ENCODE data around the gene RGL2. TPM values are rescaled to one million over a fixed set of nuclear protein-coding genes. Genes with fewer than 3 reads are reported as not detected.

The RGL2 gene
- total RNA-seq, 4 donors from 2014 or later, result 34.4 to 118 (median 36.0) TPM

DNA sequence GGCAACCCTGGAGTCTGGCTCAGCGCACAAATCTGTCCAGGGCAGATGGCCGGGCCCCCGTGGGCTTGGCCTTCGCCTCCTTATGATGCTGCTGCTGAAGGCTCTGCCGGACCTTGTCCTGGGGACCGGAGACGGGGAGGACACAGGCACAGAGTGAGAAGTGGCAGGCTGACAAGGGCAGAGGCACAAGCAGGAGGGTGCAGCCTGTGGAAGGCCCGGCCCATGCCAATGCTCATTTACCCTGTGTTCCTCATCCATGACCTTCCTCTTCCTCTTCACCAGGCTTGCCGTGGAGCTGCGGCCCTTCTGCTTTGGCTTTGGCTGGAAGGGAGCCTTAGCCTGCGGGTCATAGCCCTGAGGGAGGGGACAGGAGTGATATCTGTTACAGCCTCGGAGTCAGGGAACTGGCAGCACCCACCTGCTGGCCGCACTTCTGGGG, 19.5 kb downstream of the RGL2 start:
- Histone ChIP-seq H3K9me3 (no peaks in the 10 kb centered on the region), H3K27me3 (no peaks in the 10 kb centered on the region), H3K4me3 (no peak overlapping the region), H3K36me3 (no peaks in the 10 kb centered on the region), H3K27ac (no peak overlapping the region), H3K4me1 (peaks cover 0 to 5% of the 10 kb centered on the region in 2 donors)
- DNase-seq, result no peak
- TF ChIP-seq POLR2A (IDR thresholded peaks at IDR 0.05), result no peak
- TF ChIP-seq, protein P1, sequence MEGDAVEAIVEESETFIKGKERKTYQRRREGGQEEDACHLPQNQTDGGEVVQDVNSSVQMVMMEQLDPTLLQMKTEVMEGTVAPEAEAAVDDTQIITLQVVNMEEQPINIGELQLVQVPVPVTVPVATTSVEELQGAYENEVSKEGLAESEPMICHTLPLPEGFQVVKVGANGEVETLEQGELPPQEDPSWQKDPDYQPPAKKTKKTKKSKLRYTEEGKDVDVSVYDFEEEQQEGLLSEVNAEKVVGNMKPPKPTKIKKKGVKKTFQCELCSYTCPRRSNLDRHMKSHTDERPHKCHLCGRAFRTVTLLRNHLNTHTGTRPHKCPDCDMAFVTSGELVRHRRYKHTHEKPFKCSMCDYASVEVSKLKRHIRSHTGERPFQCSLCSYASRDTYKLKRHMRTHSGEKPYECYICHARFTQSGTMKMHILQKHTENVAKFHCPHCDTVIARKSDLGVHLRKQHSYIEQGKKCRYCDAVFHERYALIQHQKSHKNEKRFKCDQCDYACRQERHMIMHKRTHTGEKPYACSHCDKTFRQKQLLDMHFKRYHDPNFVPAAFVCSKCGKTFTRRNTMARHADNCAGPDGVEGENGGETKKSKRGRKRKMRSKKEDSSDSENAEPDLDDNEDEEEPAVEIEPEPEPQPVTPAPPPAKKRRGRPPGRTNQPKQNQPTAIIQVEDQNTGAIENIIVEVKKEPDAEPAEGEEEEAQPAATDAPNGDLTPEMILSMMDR (IDR thresholded peaks at IDR 0.05), result no peak
- intact Hi-C loops (cut with DNase I; ENCODE audit: low total_unique reads), result no loop called here

DNA sequence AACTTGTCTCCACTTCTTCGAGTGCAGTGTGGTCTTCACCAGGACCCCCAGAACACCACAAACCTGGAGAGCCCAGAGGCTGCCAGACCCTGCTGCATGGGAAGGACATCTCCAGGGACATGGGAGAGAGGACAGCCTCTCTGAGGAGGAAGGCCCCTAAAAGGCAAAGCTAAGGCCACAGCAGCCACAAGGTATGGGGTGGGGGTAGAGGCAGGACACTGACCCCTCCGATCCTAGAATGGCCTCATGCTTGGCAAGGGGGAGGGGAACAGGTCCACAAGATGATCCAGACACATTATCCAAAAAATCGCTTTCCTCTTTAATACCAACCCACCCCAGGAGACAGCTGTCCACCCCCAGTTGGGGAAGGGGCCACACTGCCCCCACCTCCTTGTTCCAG, 19.9 kb downstream of the RGL2 start:
- Histone ChIP-seq H3K27ac (no peak overlapping the region), H3K9me3 (no peaks in the 10 kb centered on the region), H3K36me3 (no peaks in the 10 kb centered on the region), H3K4me1 (peaks cover 0 to 5% of the 10 kb centered on the region in 2 donors), H3K27me3 (no peaks in the 10 kb centered on the region), H3K4me3 (no peak overlapping the region)
- intact Hi-C loops (cut with DNase I; ENCODE audit: low total_unique reads), result no loop called here
- no peak for DNase-seq
- TF ChIP-seq, protein P1 (IDR thresholded peaks at IDR 0.05), result no peak
- no peak for TF ChIP-seq POLR2A (IDR thresholded peaks at IDR 0.05)

- Histone ChIP-seq H3K9me3 (no peaks in the 10 kb centered on the region), H3K27ac (no peak overlapping the region), H3K36me3 (no peaks in the 10 kb centered on the region), H3K4me3 (no peak overlapping the region), H3K27me3 (no peaks in the 10 kb centered on the region), H3K4me1 (peaks cover 0 to 5% of the 10 kb centered on the region in 2 donors)
- DNase-seq, result no peak
- intact Hi-C loops (cut with DNase I; ENCODE audit: low total_unique reads), result no loop called here
- TF ChIP-seq, protein P1 (IDR thresholded peaks at IDR 0.05), result no peak
- TF ChIP-seq POLR2A (IDR thresholded peaks at IDR 0.05), result no peak
Measured at GRCh38 chr6:33278392-33278741, 20.4 kb downstream of the RGL2 start.

DNA sequence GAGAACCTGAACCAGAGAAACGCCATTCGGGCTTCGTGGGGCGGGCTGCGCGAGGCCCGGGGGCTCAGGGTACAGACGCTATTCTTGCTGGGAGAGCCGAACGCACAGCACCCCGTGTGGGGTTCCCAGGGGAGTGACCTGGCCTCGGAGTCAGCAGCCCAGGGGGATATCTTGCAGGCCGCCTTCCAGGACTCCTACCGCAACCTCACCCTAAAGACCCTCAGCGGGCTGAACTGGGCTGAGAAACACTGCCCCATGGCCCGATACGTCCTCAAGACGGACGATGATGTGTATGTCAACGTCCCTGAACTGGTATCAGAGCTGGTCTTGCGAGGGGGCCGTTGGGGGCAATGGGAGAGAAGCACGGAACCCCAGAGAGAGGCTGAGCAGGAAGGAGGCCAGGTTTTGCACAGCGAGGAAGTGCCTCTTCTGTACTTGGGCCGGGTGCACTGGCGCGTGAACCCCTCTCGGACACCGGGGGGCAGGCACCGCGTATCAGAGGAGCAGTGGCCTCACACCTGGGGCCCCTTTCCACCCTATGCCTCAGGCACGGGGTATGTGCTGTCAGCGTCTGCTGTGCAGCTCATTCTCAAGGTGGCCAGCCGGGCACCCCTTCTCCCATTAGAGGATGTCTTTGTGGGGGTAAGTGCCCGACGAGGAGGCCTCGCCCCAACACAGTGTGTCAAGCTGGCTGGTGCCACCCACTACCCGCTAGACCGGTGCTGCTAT, 20.9 kb downstream of the RGL2 start:
- no peaks in the 10 kb centered on the region for H3K27me3 ChIP-seq
- peaks cover 3 to 5% of the 10 kb centered on the region in 2 donors for H3K4me1 ChIP-seq
- intact Hi-C loops (cut with DNase I; ENCODE audit: low total_unique reads), result no loop called here
- H3K36me3 ChIP-seq, result no peaks in the 10 kb centered on the region
- peak overlapping the region; percentile 45 to 49 for H3K4me3 ChIP-seq
- H3K9me3 ChIP-seq, result no peaks in the 10 kb centered on the region
- peak overlapping the region; percentile 82 to 88 for H3K27ac ChIP-seq
- TF ChIP-seq, protein P1 (IDR thresholded peaks at IDR 0.05), result no peak
- TF ChIP-seq POLR2A (IDR thresholded peaks at IDR 0.05), result no peak
- DNase-seq, result no peak

DNA sequence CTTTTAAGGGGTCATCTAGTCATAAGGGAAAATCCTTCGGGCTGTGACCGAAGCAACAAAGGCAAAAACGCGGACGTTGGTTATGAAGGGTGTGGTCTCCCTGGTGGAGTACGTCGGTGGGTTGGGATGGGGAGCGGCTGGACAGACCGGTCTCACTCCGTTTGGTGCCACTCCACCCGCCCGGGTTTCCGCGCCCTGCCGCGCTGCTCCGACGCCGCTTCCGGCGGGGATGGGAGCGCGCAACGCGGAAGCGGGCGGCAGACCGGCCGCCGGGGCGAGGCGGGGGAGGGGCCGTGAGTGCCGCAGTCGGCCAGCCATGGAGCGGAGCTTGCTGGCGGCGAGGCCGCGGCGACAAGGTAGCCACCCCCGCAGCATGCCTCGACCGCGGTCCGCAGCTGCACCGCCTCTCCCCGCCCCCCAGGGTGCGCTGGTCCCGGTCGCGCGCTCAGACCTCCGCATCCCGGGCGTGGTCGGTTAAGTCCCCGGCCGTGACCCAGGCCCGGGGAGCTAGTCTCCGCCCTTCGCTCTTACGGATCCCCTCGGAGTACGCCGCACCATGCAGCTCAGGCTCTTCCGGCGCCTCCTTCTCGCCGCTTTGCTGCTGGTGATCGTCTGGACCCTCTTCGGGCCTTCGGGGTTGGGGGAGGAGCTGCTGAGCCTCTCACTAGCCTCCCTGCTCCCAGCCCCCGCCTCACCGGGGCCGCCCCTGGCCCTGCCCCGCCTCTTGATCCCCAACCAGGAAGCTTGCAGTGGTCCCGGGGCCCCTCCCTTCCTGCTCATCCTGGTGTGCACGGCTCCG, 21.7 kb downstream of the RGL2 start, which contains the start of gene B3GALT4:
Gene B3GALT4 (plus strand): TSS at position 260 of the 799 bp plus-strand sequence. CDS start 297 bp downstream, at position 557.
- Histone ChIP-seq H3K27ac (peak within 1 kb of the TSS; percentile 82 to 88), H3K4me1 (peaks cover 5 to 7% of the 10 kb centered on the region in 2 donors), H3K9me3 (no peaks in the 10 kb centered on the region), H3K36me3 (no peaks in the 10 kb centered on the region), H3K4me3 (peak within 1 kb of the TSS; percentile 45 to 49), H3K27me3 (no peaks in the 10 kb centered on the region)
- intact Hi-C loops (cut with DNase I; ENCODE audit: low total_unique reads), result no loop called here
- DNase-seq, result peak; percentile 68 to 76
- TF ChIP-seq POLR2A (IDR thresholded peaks at IDR 0.05), result peak in 1 of 2 donors; percentile 72
- TF ChIP-seq, protein P1 (IDR thresholded peaks at IDR 0.05), result peak; percentile 26 to 79 (median 62)

Measured in uterus (tissue), 4 donors.